OCI-LY1 (cell line): ENCODE measurements around the gene CEACAM19.

Experiments used
- EZH2 ChIP-seq: fragments of 200-600 bp; sonication (generic), shearing (Covaris generic); IDR thresholded peaks from 2 replicates; pipeline ENCODE4 v1.8.0; 2017; ENCODE audit warnings: borderline replicate concordance, mixed run types, mild to moderate bottlenecking, antibody characterized with exemption, low read length, moderate library complexity, mixed read lengths
- TF ChIP-seq, protein P1 (sequence below): fragments of 200-600 bp; sonication (generic), shearing (Covaris generic); IDR thresholded peaks from 2 replicates; pipeline ENCODE4 v1.5.1; 2017; ENCODE audit warnings: mild to moderate bottlenecking, antibody characterized with exemption, low read length, moderate library complexity, mixed read lengths

DNA sequence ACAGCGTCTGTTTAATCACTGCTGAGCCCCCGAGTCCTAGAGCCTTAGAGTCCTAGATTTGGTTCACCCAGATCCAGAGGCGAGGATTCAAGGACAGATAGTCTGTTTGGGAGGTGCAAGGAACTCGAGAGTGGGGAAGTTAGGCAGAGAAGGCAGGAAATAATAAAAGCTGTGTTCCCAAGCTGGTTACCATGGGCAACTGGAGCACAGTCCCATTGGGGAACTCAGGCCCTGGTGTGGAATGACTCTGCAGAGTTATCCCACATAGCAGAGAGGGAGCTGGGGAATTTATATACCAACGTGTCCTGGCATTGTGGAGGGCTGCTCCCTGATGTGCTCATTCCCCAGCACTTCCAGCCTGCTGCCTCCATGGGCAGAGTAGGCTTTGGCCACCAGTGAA, 48.2 kb upstream of the CEACAM19 start:
- TF ChIP-seq, protein P1, sequence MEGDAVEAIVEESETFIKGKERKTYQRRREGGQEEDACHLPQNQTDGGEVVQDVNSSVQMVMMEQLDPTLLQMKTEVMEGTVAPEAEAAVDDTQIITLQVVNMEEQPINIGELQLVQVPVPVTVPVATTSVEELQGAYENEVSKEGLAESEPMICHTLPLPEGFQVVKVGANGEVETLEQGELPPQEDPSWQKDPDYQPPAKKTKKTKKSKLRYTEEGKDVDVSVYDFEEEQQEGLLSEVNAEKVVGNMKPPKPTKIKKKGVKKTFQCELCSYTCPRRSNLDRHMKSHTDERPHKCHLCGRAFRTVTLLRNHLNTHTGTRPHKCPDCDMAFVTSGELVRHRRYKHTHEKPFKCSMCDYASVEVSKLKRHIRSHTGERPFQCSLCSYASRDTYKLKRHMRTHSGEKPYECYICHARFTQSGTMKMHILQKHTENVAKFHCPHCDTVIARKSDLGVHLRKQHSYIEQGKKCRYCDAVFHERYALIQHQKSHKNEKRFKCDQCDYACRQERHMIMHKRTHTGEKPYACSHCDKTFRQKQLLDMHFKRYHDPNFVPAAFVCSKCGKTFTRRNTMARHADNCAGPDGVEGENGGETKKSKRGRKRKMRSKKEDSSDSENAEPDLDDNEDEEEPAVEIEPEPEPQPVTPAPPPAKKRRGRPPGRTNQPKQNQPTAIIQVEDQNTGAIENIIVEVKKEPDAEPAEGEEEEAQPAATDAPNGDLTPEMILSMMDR, result no peak
- TF ChIP-seq EZH2, result no peak
